ENCODE data around the gene SLC5A11. TPM values are rescaled to one million over a fixed set of nuclear protein-coding genes. Genes with fewer than 3 reads are reported as not detected.

SLC5A11 gene
- total RNA-seq, 1 donor from 2014 or later = 0.22 TPM

- H3K4me1 Mint-ChIP-seq = no peaks in the 10 kb centered on the region
- POLR2A ChIA-PET = interaction anchor here (0.6 kb wide), 1 partner anchor 205 kb away, joined by 3 read pairs; no protein-coding TSS in a partner anchor
Measured at GRCh38 chr16:24935336-24935735, 89.6 kb downstream of the SLC5A11 start.

GRCh38 chr16:24936151-24936550 is 90.4 kb downstream of the SLC5A11 start:
- Mint-ChIP-seq H3K27ac (no peak overlapping the region), H3K36me3 (ENCODE audit: low read depth) (peaks cover 86% of the 10 kb centered on the region), H3K4me1 (no peaks in the 10 kb centered on the region), H3K9me3 (no peaks in the 10 kb centered on the region), H3K4me3 (no peak overlapping the region), H3K27me3 (no peaks in the 10 kb centered on the region)
- CTCF ChIA-PET = no interaction called here
- intact Hi-C loops (cut with micrococcal nuclease) = no loop called here
- no peak for DNase-seq
- no peak for ATAC-seq (ENCODE audit: low read depth)
- POLR2A ChIA-PET = no interaction called here
- TF ChIP-seq CTCF (IDR thresholded peaks at IDR 0.05) = no peak

More at GRCh38 chr16:24935336-24935735, 89.6 kb downstream of the SLC5A11 start:
- TF ChIP-seq CTCF (IDR thresholded peaks at IDR 0.05) = no peak
- Mint-ChIP-seq H3K27ac (no peak overlapping the region), H3K4me3 (no peak overlapping the region), H3K27me3 (no peaks in the 10 kb centered on the region), H3K9me3 (no peaks in the 10 kb centered on the region), H3K36me3 (ENCODE audit: low read depth) (peaks cover 86% of the 10 kb centered on the region)
- no peak for ATAC-seq (ENCODE audit: low read depth)
- CTCF ChIA-PET = interaction anchor here (0.5 kb wide), 1 partner anchor 29 kb away, joined by 3 read pairs; no protein-coding TSS in a partner anchor
- DNase-seq = no peak
- intact Hi-C loops (cut with micrococcal nuclease) = no loop called here

- no peaks in the 10 kb centered on the region for H3K9me3 Mint-ChIP-seq
- H3K4me3 Mint-ChIP-seq = no peak overlapping the region
- no peaks in the 10 kb centered on the region for H3K27me3 Mint-ChIP-seq
- intact Hi-C loops (cut with micrococcal nuclease) = no loop called here
- POLR2A ChIA-PET = no interaction called here
- H3K4me1 Mint-ChIP-seq = no peaks in the 10 kb centered on the region
- H3K27ac Mint-ChIP-seq = no peak overlapping the region
- H3K36me3 Mint-ChIP-seq (ENCODE audit: low read depth) = peaks cover 86% of the 10 kb centered on the region
- DNase-seq (no peak), ATAC-seq (ENCODE audit: low read depth) (no peak)
- CTCF ChIA-PET = no interaction called here
- TF ChIP-seq CTCF (IDR thresholded peaks at IDR 0.05) = no peak
Measured at GRCh38 chr16:24939224-24939623, 93.5 kb downstream of the SLC5A11 start.

GRCh38 chr16:24939738-24940137 is 94.0 kb downstream of the SLC5A11 start:
- no peaks in the 10 kb centered on the region for H3K4me1 Mint-ChIP-seq
- no peaks in the 10 kb centered on the region for H3K9me3 Mint-ChIP-seq
- ChIA-PET POLR2A (no interaction called here), CTCF (no interaction called here)
- DNase-seq = no peak
- peaks cover 84% of the 10 kb centered on the region for H3K36me3 Mint-ChIP-seq (ENCODE audit: low read depth)
- H3K27ac Mint-ChIP-seq = peak overlapping the region; percentile 59
- no peak for ATAC-seq (ENCODE audit: low read depth)
- H3K27me3 Mint-ChIP-seq = no peaks in the 10 kb centered on the region
- intact Hi-C loops (cut with micrococcal nuclease) = no loop called here
- TF ChIP-seq CTCF (IDR thresholded peaks at IDR 0.05) = no peak
- no peak overlapping the region for H3K4me3 Mint-ChIP-seq

GRCh38 chr16:24943471-24943870 is 97.7 kb downstream of the SLC5A11 start:
- POLR2A ChIA-PET = no interaction called here
- DNase-seq (no peak), ATAC-seq (ENCODE audit: low read depth) (no peak)
- Mint-ChIP-seq H3K36me3 (ENCODE audit: low read depth) (peaks cover 92% of the 10 kb centered on the region), H3K27me3 (no peaks in the 10 kb centered on the region), H3K9me3 (no peaks in the 10 kb centered on the region), H3K4me3 (no peak overlapping the region), H3K27ac (peak overlapping the region; percentile 16), H3K4me1 (no peaks in the 10 kb centered on the region)
- CTCF ChIA-PET = no interaction called here
- intact Hi-C loops (cut with micrococcal nuclease) = no loop called here
- TF ChIP-seq CTCF (IDR thresholded peaks at IDR 0.05) = no peak

Measured in activated B cell treated with CpG ODN at 0.5 μM for 24 hours (primary cell).